DMS 273 (cell line): Measurements from ENCODE around the gene IL18R1.

Experiments
- DNase-seq: peaks from one replicate; lab custom pipeline; 2025; ENCODE audit not compliant: unreplicated experiment; lab: John Stamatoyannopoulos, UW

Gene IL18R1

GRCh38 chr2:102387763-102388546 lies 32.4 kb downstream of the IL18R1 start:
- no peak for DNase-seq

DNA sequence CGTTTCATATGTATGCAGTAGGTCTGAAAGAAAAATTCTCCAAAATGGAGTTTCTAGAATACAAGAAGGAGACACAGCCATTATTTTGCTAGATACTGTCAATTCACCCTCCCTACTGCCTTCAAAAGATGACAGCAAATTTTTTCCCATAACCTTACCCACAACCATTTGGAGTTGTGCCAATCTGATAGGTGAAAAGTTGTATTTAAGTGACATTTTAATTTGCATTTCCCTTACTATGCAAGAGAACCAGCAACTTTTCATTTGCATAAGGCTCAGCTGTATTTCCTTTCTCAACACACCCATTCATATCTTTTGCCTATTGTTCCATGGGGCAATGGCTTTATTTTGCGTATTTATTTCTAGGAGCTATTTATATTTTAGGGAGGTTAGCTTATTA lies 36.0 kb downstream of the IL18R1 start:
- DNase-seq: no peak

GRCh38 chr2:102392096-102392495 lies 36.5 kb downstream of the IL18R1 start:
- DNase-seq: no peak

GRCh38 chr2:102392942-102393341 lies 37.3 kb downstream of the IL18R1 start:
- no peak for DNase-seq

DNA sequence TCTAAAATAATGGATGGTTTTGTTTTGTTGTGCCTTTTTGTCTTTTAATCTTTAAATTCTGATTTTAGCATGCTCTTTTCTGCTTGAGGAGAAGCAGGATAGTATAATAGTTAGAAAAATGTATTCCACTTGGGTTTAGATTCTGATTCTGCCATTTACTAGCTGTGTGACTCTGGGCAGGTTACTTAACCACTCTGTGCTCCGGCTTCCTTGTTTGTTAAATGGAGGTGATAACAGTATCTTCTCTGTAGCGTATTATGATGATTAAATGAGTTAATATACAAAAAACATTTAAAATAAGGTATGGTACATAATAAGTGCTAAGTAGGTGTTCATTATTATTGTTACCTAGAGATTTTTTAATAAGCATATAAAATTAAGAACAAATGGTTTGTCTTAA lies 40.4 kb downstream of the IL18R1 start:
- DNase-seq: no peak

DNA sequence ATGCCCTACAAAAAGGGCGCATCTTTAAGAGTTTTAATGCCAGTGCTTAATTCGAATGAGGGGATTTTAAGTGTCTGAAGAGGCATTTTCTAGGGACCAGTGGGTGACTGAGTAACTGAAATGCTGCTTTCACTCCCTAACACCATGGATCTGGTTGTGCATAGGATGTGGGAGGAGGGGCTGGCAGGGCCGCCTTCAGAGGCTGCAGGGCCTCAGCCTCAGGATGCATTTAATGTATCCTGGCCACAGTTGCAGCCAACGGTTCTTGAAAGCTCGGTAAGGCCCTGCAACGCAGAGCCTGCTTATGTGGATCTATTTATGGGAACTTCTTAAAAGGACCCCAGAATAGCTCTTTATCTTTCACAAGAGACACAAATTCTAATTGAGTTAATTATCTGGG lies 41.6 kb downstream of the IL18R1 start:
- DNase-seq: no peak

- no peak for DNase-seq
These were observed 44.0 kb downstream of the IL18R1 start for GRCh38 chr2:102399499-102400141.

DNA sequence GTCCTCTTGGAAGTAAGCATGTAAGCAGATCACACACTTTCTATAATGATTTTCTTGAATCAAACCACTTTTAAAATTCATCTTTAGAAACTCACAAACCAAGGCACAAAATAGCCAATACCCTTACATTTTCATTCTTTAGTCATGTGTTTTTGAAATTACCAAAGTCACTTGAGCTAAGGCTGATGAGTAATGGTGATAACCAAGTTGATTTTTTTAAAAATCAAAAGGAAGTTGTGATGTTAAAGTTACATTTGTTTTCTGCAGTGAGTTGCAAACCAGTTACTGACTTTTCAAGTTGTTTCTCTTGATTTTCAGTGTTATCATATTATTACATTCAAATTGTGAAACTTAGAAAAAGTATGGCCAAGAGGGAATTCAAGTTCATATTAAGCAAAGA lies 45.9 kb downstream of the IL18R1 start:
- no peak for DNase-seq

GRCh38 chr2:102401865-102402264 lies 46.3 kb downstream of the IL18R1 start:
- DNase-seq: no peak

GRCh38 chr2:102410952-102411351 lies 55.4 kb downstream of the IL18R1 start:
- DNase-seq: no peak

DNA sequence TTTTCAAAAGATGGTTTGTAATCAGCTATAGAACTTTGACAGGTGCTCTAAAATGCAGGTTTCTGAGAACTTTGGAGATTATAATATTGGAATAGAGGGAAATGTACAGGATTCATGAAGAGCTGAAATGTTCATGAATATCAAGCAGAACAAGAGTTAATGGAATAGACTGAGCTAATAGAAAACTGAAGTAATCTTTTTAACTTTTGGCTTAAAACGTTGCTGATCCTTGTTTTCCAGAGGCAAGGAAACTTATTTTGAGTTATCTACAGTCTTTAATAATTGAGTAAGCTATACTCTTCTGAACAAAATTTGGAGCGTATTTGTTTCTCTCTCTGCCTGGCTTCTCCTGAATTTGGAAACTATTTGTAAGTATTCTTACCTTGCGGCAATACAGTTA lies 56.6 kb downstream of the IL18R1 start:
- no peak for DNase-seq

GRCh38 chr2:102417946-102418345 lies 62.4 kb downstream of the IL18R1 start:
- no peak for DNase-seq

- DNase-seq: no peak
These were observed 62.9 kb downstream of the IL18R1 start for GRCh38 chr2:102418421-102418961.

- DNase-seq: no peak
These were observed 64.7 kb downstream of the IL18R1 start for GRCh38 chr2:102420290-102420689.

- no peak for DNase-seq
These were observed 66.5 kb downstream of the IL18R1 start for GRCh38 chr2:102421890-102422759.

GRCh38 chr2:102422910-102423309 lies 67.3 kb downstream of the IL18R1 start, which contains the start of gene IL18RAP:
Gene IL18RAP, plus strand, starts transcription at chr2:102423160. Its CDS starts 118 bp downstream, at chr2:102423278.
- no peak for DNase-seq

- DNase-seq: no peak
These were observed 67.8 kb downstream of the IL18R1 start for GRCh38 chr2:102423368-102423767.

GRCh38 chr2:102424754-102425153 lies 69.2 kb downstream of the IL18R1 start:
- DNase-seq: no peak

- DNase-seq: no peak
These were observed 70.0 kb downstream of the IL18R1 start for GRCh38 chr2:102425441-102426132.

DNA sequence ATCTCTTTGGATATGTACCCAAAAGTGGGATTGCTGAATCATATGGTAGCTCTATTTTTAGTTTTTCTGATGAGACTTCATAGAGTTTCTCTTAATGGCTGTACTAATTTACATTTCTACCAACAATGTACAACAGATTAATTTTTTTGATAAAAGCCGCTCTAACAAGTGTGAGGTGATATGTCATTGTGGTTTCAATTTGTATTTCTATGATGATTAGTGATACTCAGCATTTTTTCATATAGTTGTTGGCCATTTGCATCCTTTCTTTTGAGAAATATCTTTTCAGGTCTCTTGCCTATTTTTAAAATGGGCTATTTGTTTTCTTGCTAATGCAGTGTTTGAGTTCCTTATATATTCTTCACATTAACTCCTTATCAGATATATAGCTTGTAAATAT lies 71.7 kb downstream of the IL18R1 start:
- DNase-seq: no peak

GRCh38 chr2:102428573-102428972 lies 73.0 kb downstream of the IL18R1 start:
- DNase-seq: no peak
